SK-N-SH treated with all-trans-retinoic acid at 6 μM for 48 hours (cell line): ENCODE data around the gene ACSL1.

Experiments
- ATAC-seq: fragments of 200-7000 bp; cut with Tn5 transposase; 3 replicates; pipeline ENCODE4 v1.9.1; 2020; ENCODE audit warnings: mild to moderate bottlenecking, moderate library complexity
- ARNTL ChIP-seq: fragments of 450-650 bp; formaldehyde crosslinking; IDR thresholded peaks from 2 replicates; pipeline ENCODE4 v1.5.0; 2020; ENCODE audit warnings: low read depth, mild to moderate bottlenecking, moderate library complexity, borderline replicate concordance
- BACH2 ChIP-seq: fragments of 250-450 bp; sonication (Bioruptor Pico); IDR thresholded peaks from 2 replicates; pipeline ENCODE4 v1.9.0; 2021; ENCODE audit warnings: mild to moderate bottlenecking, borderline replicate concordance
- CREB5 ChIP-seq: fragments of 250-450 bp; sonication (Bioruptor Pico); IDR thresholded peaks from 2 replicates; pipeline ENCODE4 v1.5.1; 2020; ENCODE audit warnings: low read depth, mild to moderate bottlenecking, moderate library complexity
- ESRRG ChIP-seq: fragments of 250-450 bp; sonication (Bioruptor Pico); IDR thresholded peaks from 2 replicates; pipeline ENCODE4 v1.6.1; 2021; ENCODE audit warnings: mild to moderate bottlenecking
- GLIS3 ChIP-seq: fragments of 250-450 bp; sonication (Bioruptor Pico); IDR thresholded peaks from 2 replicates; pipeline ENCODE4 v1.5.0; 2020; ENCODE audit warnings: mild to moderate bottlenecking, moderate library complexity
- OSR1 ChIP-seq: fragments of 250-450 bp; sonication (Bioruptor Pico); IDR thresholded peaks from 2 replicates; pipeline ENCODE4 v1.8.0; 2022; ENCODE audit warnings: moderate library complexity, mild to moderate bottlenecking, inconsistent platforms
- PATZ1 ChIP-seq: fragments of 250-450 bp; sonication (Bioruptor Pico); IDR thresholded peaks from 2 replicates; pipeline ENCODE4 v1.8.0; 2020; ENCODE audit warnings: mild to moderate bottlenecking, moderate library complexity, borderline replicate concordance
- POU6F1 ChIP-seq: fragments of 250-450 bp; sonication (Bioruptor Pico); IDR thresholded peaks from 2 replicates; pipeline ENCODE4 v1.8.0; 2021; ENCODE audit warnings: low read depth, mild to moderate bottlenecking, moderate library complexity, borderline replicate concordance
- PPARA ChIP-seq: fragments of 250-450 bp; sonication (Bioruptor Pico); IDR thresholded peaks from 2 replicates; pipeline ENCODE4 v1.5.0; 2020; ENCODE audit warnings: mild to moderate bottlenecking, borderline replicate concordance
- RARB ChIP-seq: fragments of 250-450 bp; sonication (Bioruptor Pico); IDR thresholded peaks from 2 replicates; pipeline ENCODE4 v1.8.0; 2021; ENCODE audit warnings: mild to moderate bottlenecking, moderate library complexity
- SNAI2 ChIP-seq: fragments of 250-450 bp; sonication (Bioruptor Pico); IDR thresholded peaks from 2 replicates; pipeline ENCODE4 v1.5.0; 2020; ENCODE audit warnings: mild to moderate bottlenecking, moderate library complexity
- TCF4 ChIP-seq: fragments of 250-450 bp; sonication (Bioruptor Pico); IDR thresholded peaks from 2 replicates; pipeline ENCODE4 v1.8.0; 2021; ENCODE audit warnings: mild to moderate bottlenecking, moderate library complexity, borderline replicate concordance
- TOX ChIP-seq: fragments of 250-450 bp; sonication (Bioruptor Pico); IDR thresholded peaks from 2 replicates; pipeline ENCODE4 v1.8.0; 2021; ENCODE audit warnings: mild to moderate bottlenecking, moderate library complexity, borderline replicate concordance
- TSHZ2 ChIP-seq: fragments of 250-450 bp; sonication (Bioruptor Pico); IDR thresholded peaks from 2 replicates; pipeline ENCODE4 v1.5.0; 2020; ENCODE audit warnings: mild to moderate bottlenecking, moderate library complexity
- ZC3H10 ChIP-seq: fragments of 250-450 bp; sonication (Bioruptor Pico); IDR thresholded peaks from 2 replicates; pipeline ENCODE4 v1.5.1; 2021; ENCODE audit warnings: mild to moderate bottlenecking, moderate library complexity
- ZFP3 ChIP-seq: fragments of 250-450 bp; sonication (Bioruptor Pico); IDR thresholded peaks from 2 replicates; pipeline ENCODE4 v1.5.0; 2020; ENCODE audit warnings: mild to moderate bottlenecking, moderate library complexity
- ZFP30 ChIP-seq: fragments of 450-650 bp; formaldehyde crosslinking; IDR thresholded peaks from 2 replicates; pipeline ENCODE4 v1.5.0; 2022; ENCODE audit warnings: mild to moderate bottlenecking, moderate library complexity
- ZNF70 ChIP-seq: fragments of 450-650 bp; formaldehyde crosslinking; IDR thresholded peaks from 2 replicates; pipeline ENCODE4 v1.5.0; 2020; ENCODE audit warnings: mild to moderate bottlenecking, moderate library complexity
- ZNF8 ChIP-seq: fragments of 450-650 bp; formaldehyde crosslinking; IDR thresholded peaks from 2 replicates; pipeline ENCODE4 v1.5.0; 2020; ENCODE audit warnings: mild to moderate bottlenecking, moderate library complexity

ACSL1 gene

GRCh38 chr4:184769141-184769765 lies 56.5 kb downstream of the ACSL1 start:
- TF ChIP-seq TOX (CRISPR knock-in tag) (no peak), ZNF70 (no peak), ZFP3 (CRISPR knock-in tag) (no peak), OSR1 (CRISPR knock-in tag) (no peak), POU6F1 (CRISPR knock-in tag) (no peak), ARNTL (CRISPR knock-in tag) (no peak), ESRRG (CRISPR knock-in tag) (no peak), TSHZ2 (CRISPR knock-in tag) (no peak), ZNF8 (CRISPR knock-in tag) (no peak), BACH2 (CRISPR knock-in tag) (no peak), ZC3H10 (CRISPR knock-in tag) (no peak), ZFP30 (CRISPR knock-in tag) (no peak), PATZ1 (CRISPR knock-in tag) (no peak), RARB (CRISPR knock-in tag) (no peak), SNAI2 (no peak), PPARA (no peak), GLIS3 (CRISPR knock-in tag) (no peak)
- ATAC-seq: no peak

- TF ChIP-seq ARNTL (CRISPR knock-in tag) (no peak), GLIS3 (CRISPR knock-in tag) (no peak), ZC3H10 (CRISPR knock-in tag) (no peak), ZNF8 (CRISPR knock-in tag) (no peak), CREB5 (CRISPR knock-in tag) (no peak), PATZ1 (CRISPR knock-in tag) (no peak), TCF4 (no peak), BACH2 (CRISPR knock-in tag) (no peak), TOX (CRISPR knock-in tag) (no peak)
- no peak for ATAC-seq
These were observed 57.5 kb downstream of the ACSL1 start for GRCh38 chr4:184768296-184768695.

- TF ChIP-seq OSR1 (CRISPR knock-in tag) (no peak), ZNF8 (CRISPR knock-in tag) (no peak), GLIS3 (CRISPR knock-in tag) (no peak), SNAI2 (no peak), BACH2 (CRISPR knock-in tag) (no peak)
- TF ChIP-seq, all 23 proteins: peak for 0
- ATAC-seq: no peak
These were observed 59.3 kb downstream of the ACSL1 start for GRCh38 chr4:184766446-184766845.
